Measurements from ENCODE around the gene MRC2. TPM values are rescaled to one million over a fixed set of nuclear protein-coding genes. Genes with fewer than 3 reads are reported as not detected.
A peak's percentile ranks its signal among the peaks of the same experiment; 100 is the strongest.

The MRC2 gene
- total and polyA plus RNA-seq, 9 of the 15 experiments (the other 6 are each of a cell fraction or from before 2014, with no cell fraction given), result 0.28 to 11.5 (median 6.6) TPM

- TF ChIP-seq ZNF134 (CRISPR knock-in tag; conservative IDR thresholded peaks at IDR 0.05) (no peak), KLF1 (tag; IDR thresholded peaks at IDR 0.05) (no peak), BRD4 (IDR thresholded peaks at IDR 0.05) (peak; percentile 58; the same call in 1 of the 2 replicates), HMGN3 (IDR thresholded peaks at IDR 0.05; ENCODE audit: borderline replicate concordance, extremely low read depth, insufficient read length, low read depth, low read length) (peak; percentile 13), CREB3 (tag; conservative IDR thresholded peaks at IDR 0.05; ENCODE audit: low read depth) (peak; percentile 11; the same call in 1 of the 2 replicates), MYNN (IDR thresholded peaks at IDR 0.05) (no peak), MYNN (CRISPR knock-in tag; IDR thresholded peaks at IDR 0.05) (no peak), SAP30 (IDR thresholded peaks at IDR 0.05; ENCODE audit: borderline replicate concordance, insufficient read depth, low read depth, low read length, poor library complexity, severe bottlenecking) (peak; percentile 59), ZNF592 (IDR thresholded peaks at IDR 0.05) (peak; percentile 3; the same call in 1 of the 2 replicates), SIX5 (IDR thresholded peaks at IDR 0.05; ENCODE audit: borderline replicate concordance in 1 of 2, insufficient read depth in 1 of 2, low read depth in 1 of 2, low read length in 2 of 2) (no peak), ZNF707 (CRISPR knock-in tag; conservative IDR thresholded peaks at IDR 0.05) (no peak), NFIC (IDR thresholded peaks at IDR 0.05) (no peak), HNRNPL (IDR thresholded peaks at IDR 0.05; ENCODE audit: low read depth, low read length) (0 out of 2 replicates have a peak, but pooled peaks have one; percentile 9), ZFP36 (IDR thresholded peaks at IDR 0.05; ENCODE audit: low read depth, low read length, partially characterized antibody) (no peak), HCFC1 (IDR thresholded peaks at IDR 0.05; ENCODE audit: low read depth, low read length) (no peak), GTF2A2 (tag; IDR thresholded peaks at IDR 0.05) (0 out of 2 replicates have a peak, but pooled peaks have one; percentile 41), RNF2 (IDR thresholded peaks at IDR 0.05) (no peak), ETV1 (tag; conservative IDR thresholded peaks at IDR 0.05; ENCODE audit: low read depth) (no peak), RHOXF2B (CRISPR knock-in tag; conservative IDR thresholded peaks at IDR 0.05) (no peak)
These were observed 54.5 kb downstream of the MRC2 start (continued) for GRCh38 chr17:62681939-62682381.

All from K562 (cell line).